HG02870 (cell line): ENCODE results near the gene FGF12.

ENCODE experiments used
- ATAC-seq: cut with Tn5 transposase; IDR thresholded peaks from one replicate; pipeline ENCODE4 v1.9.1; 2021; ENCODE audit warnings: mild to moderate bottlenecking, moderate library complexity; ENCODE audit not compliant: unreplicated experiment

The FGF12 gene

DNA sequence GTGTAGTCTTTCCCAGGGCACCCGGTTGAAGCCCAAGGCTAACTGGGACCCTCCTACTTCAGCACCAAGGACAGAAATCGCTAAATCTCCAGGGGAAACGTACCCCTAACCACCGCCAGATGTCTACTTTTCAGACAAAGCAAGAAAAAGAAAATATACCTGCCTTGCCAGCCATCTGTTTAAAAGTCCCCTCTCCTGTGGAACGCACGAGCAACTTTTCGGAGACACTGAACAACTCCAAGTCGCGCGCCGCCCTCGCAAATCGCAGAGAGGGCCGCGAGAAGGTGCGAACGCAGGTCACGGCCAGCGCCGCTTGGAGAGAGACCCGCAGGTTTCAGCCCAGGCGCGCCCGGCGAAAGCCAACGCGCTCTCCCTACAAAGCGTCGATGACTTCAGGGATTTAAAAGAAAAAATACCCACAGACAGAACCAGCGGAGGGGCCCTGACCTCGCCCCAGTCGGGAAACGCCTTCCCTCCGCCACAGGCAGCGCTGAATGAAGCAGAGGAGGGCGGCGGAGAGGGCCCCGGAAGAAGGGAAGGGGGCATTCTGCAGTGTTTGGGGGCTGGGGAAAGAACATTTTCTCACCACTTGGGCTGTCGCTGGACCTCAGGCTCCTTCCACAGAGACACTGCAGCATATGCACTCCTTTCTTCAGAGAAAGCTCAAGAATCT, 213.1 kb downstream of the FGF12 start:
- no peak for ATAC-seq

GRCh38 chr3:192505731-192506130, 221.6 kb downstream of the FGF12 start:
- no peak for ATAC-seq

GRCh38 chr3:192501401-192501800, 225.9 kb downstream of the FGF12 start:
- no peak for ATAC-seq

DNA sequence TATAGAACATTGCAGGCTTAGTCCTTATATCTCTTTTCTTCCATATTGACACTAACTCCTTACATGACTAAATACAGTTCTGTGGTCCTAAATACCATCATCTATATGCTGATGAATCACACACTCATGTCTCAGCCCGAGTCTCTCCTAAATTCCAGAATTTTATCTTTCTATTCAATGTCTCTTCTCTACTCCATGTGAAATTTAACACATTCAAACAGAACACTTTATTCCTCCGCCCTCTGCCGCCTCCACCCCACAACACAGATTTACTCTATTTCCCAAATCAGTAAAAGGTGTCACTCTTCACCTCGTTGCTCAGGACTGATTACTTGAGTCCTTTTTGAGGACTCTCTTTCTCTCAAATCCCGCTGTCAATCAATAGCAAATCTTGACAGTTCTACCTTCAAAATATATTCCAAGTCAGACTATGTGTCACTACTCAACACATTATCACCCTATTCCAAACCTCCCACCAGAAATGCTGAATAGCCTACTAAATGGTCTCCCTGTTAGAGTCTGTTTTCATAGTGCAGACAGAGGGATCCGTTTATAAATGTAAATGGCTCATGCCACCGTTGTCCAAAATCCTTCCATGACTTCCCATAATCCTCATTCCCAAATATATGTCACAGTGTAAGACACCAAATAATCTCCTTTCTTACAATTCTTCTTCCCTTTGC, 230.3 kb downstream of the FGF12 start:
- ATAC-seq: no peak

- ATAC-seq: peak; percentile 48
Measured at GRCh38 chr3:192494174-192494573, 233.2 kb downstream of the FGF12 start.

GRCh38 chr3:192490720-192491119, 236.6 kb downstream of the FGF12 start:
- ATAC-seq: no peak

DNA sequence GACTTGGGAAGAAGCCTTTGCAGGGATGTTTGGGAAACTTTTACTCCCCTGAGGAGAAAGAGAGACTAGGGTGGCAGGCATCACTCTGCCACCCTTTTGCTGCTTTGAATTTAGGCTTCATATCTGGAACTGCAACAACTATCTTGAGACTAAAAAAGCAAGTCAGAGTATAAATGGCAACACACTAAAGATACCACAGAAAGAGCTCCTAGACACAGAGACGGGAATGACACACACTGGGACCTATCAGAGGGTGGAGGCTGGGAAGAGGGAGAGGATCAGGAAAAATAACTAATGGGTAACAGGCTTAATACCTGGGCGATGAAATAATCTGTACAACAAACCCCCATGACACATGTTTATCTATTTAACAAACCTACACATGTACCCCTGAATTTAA, 237.8 kb downstream of the FGF12 start:
- ATAC-seq: no peak

- no peak for ATAC-seq
Measured at GRCh38 chr3:192487033-192487432, 240.3 kb downstream of the FGF12 start.

DNA sequence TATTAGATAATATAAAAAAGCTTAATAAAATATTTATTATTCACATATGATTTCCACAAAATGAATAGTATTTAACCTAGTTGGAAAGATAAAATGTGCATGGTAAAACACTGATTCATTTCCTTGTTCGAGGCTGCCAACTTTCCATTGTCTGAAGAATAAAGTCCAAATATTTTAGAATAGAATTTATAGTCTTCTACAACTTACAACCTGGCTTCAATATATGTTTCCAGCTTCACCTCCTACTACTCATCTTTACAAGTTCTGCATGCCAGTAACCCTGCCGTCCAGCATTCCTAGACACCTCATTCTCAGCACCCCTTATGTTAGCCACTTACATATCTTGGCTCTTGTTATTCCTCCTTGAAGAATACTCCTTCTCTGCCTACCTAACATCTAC, 244.5 kb downstream of the FGF12 start:
- no peak for ATAC-seq

DNA sequence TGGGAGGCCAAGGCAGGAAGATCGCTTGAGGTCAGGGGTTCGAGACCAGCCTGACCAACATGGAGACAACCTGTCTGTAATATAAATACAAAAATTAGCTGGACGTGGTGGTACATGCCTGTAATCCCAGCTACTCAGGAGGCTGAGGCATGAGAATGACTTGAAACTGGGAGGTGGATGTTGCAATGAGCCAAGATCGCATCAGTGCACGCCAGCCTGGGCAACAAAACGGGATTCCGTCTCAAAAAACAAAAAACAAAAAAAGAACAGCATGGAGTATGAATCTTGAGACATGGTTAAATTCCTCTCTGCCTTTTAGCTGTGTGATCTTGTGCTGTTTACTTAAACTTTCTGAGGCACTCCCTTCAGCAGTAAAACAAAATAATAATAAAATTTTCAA, 244.9 kb downstream of the FGF12 start:
- no peak for ATAC-seq

GRCh38 chr3:192481638-192482037, 245.7 kb downstream of the FGF12 start:
- no peak for ATAC-seq

DNA sequence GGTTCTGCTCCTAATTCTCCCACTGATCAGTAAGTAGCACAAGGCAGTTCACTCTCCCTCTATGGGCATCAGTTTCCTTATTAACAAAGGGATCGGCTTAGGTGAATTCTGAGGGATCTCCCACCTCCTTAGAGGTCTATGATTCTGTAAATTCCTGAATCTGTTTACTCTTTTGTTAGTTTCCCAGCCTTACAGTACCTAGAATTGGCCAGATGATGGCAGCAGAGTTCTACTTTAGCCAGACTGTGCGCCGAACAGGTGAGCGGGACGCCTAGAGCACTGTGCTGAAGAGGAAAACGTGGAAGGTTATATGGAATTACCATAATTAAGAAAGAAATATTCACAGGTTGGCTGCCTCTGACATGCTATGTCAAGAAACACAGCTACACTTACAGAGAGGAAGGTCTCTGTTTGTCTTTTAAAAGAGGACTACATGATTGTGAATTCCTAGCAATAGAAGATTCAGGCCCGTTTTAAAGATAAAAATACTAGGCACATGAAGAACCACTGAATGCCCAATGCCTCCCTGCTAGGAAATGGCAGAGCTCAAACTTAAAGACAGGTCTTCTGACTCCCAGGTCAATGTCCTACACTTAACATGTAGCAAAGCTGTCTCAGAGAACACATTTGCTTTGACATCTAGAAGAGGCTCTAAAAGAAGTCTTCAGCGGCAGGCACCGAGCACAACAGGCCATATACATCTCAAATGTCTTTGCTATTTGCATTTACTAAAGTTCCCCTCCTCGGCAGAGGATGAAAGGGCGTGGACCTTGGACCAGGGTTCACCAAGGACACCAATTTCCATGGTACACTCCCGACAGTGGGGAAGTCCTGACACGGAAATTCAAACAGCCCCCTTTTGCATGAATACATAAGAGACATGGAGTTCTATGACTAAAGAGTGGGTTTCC, 259.9 kb downstream of the FGF12 start:
- ATAC-seq: peak; percentile 92

- no peak for ATAC-seq
Measured at GRCh38 chr3:192449036-192449435, 278.3 kb downstream of the FGF12 start.

- no peak for ATAC-seq
Measured at GRCh38 chr3:192445770-192446644, 281.3 kb downstream of the FGF12 start.

DNA sequence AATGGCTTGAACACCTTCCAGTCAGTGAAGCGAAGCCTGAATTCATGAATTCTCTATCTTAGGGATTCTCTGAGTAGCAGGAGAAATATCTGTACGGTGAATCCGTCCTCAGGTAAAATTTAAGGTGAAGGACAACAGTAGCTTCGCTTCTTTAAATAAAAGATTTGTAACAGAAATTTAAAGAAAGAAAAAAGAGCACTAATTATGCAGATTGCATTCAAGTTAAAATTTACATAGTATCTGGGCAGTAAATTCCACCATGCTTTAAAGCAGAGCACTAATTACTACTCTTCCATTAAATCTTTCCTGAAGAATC, 282.6 kb downstream of the FGF12 start:
- no peak for ATAC-seq

DNA sequence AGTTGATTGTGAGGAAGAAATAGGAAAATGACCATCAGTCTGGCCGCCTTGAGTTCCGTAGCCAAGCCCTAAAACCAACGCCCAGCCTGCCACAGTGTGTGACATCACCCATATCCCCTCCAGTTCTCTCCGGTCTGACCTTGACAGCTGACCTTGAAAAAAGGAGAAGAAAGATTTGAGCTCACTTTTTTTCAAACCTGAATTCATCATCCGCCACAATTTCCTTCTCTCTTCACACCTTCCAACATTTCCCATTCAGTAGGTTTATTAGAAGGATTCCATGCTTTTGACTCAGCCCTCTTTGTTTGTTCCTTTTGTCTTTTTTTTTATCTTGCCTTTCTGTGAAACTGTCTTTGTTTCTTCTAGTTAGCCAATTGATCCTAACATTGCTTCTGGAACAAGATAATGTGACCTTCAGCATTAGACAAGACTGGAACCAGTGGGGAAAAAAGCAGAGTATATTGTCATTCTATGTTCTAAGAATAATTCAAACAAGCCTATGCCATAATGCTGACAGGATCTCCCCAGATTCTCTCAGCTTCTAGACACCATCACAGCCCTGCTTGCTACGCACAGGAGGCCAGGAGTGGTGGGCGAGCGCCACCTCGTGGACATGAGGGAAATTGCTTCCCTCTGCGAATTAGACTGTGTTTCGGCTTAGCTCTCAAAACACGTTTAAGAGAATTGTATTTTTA, 283.1 kb downstream of the FGF12 start:
- ATAC-seq: peak; percentile 84

DNA sequence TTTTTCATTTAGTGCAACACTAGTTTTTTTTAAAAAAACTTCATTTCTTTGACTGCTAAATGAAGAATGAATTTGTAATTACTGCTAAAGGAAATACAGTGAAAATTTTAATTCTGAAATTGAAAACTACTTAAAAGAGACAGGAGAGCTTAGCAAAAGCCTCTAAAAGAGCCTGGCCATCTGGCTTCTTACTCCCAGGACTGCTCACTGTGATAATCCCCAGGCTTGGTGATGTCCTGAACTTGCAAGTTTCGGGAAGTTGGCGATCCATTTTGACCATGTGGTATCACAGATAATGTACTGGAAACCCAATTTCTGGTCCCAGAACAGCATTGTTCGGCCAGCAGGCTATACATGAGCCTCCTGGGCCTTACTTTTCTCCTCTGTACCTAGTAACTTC, 292.1 kb downstream of the FGF12 start:
- ATAC-seq: no peak

GRCh38 chr3:192434186-192434585, 293.2 kb downstream of the FGF12 start:
- ATAC-seq: no peak

GRCh38 chr3:192433704-192434103, 293.6 kb downstream of the FGF12 start:
- no peak for ATAC-seq

GRCh38 chr3:192422997-192423342, 304.4 kb downstream of the FGF12 start:
- no peak for ATAC-seq
